MCF 10A (cell line): ENCODE data around the gene SLC6A7. TPM values are rescaled to one million over a fixed set of nuclear protein-coding genes. Genes with fewer than 3 reads are reported as not detected.

Experiments
- BruUV-seq: library from RNA; stranded (reverse); fragments of 400-500 nt; replicated peaks from 2 replicates; lab custom pipeline; 2021; lab: Mats Ljungman, UMichigan
- CTCF ChIA-PET: fragments of 300-600 bp; sonication (Branson Sonifier 250); formaldehyde crosslinking; extraction: SDS; loops from one replicate; lab custom pipeline; 2021; ENCODE audit warnings: antibody characterized with exemption, inconsistent platforms; lab: Yijun Ruan, JAX
- POLR2A ChIA-PET: fragments of 300-600, 350-650 bp; sonication (Branson Sonifier 250); formaldehyde crosslinking; extraction: SDS; loops from one replicate; lab custom pipeline; 2020; ENCODE audit warnings: antibody characterized with exemption, inconsistent platforms; lab: Yijun Ruan, JAX
- DNase-seq: peaks from one replicate; pipeline ENCODE4 v3.0.0-alpha.2; 2018; ENCODE audit not compliant: unreplicated experiment
- H3K27ac Mint-ChIP-seq: one replicate; pipeline ENCODE4 v1.8.0; 2022; ENCODE audit warnings: mild to moderate bottlenecking, low read depth, mixed read lengths; ENCODE audit not compliant: unreplicated experiment
- H3K27me3 Mint-ChIP-seq: one replicate; pipeline ENCODE4 v1.8.0; 2022; ENCODE audit warnings: mixed read lengths; ENCODE audit not compliant: insufficient read depth, unreplicated experiment
- H3K36me3 Mint-ChIP-seq: one replicate; pipeline ENCODE4 v1.8.0; 2022; ENCODE audit warnings: mild to moderate bottlenecking, moderate library complexity, mixed read lengths; ENCODE audit not compliant: insufficient read depth, unreplicated experiment
- H3K4me1 Mint-ChIP-seq: one replicate; pipeline ENCODE4 v1.8.0; 2022; ENCODE audit warnings: mixed read lengths; ENCODE audit not compliant: insufficient read depth, unreplicated experiment
- H3K4me3 Mint-ChIP-seq: one replicate; pipeline ENCODE4 v1.8.0; 2022; ENCODE audit warnings: mild to moderate bottlenecking, moderate library complexity, mixed read lengths; ENCODE audit not compliant: unreplicated experiment
- H3K9me3 Mint-ChIP-seq: one replicate; pipeline ENCODE4 v1.8.0; 2022; ENCODE audit warnings: mixed read lengths; ENCODE audit not compliant: unreplicated experiment
- CTCF ChIP-seq: fragments of 200-600 bp; IDR thresholded peaks from one replicate; pipeline ENCODE4 v1.8.0; 2022; ENCODE audit warnings: antibody characterized with exemption, mild to moderate bottlenecking; ENCODE audit not compliant: unreplicated experiment
- intact Hi-C: fragments of 100-400 bp; cut with micrococcal nuclease; formaldehyde crosslinking; loops from 2 replicates; pipeline ENCODE4 v1.14.1; 2022
- total RNA-seq: library from RNA; stranded (reverse); gene quantifications from 2 replicates; pipeline ENCODE4 v1.2.3, GENCODE V29; 2022

SLC6A7 gene
- total RNA-seq, 1 experiment from 2014 or later, result not detected

GRCh38 chr5:150244209-150244608 lies 54.3 kb downstream of the SLC6A7 start:
- no peaks in the 10 kb centered on the region for H3K9me3 Mint-ChIP-seq
- ChIA-PET POLR2A (interaction anchor here (1.7 kb wide), 1 partner anchor 19 kb away, joined by 3 read pairs; no protein-coding TSS in a partner anchor), CTCF (interaction anchor here (0.6 to 1.8 kb wide), 4 partner anchors 10 to 393 kb away, joined by 3 to 6 read pairs (median 4); no protein-coding TSS in a partner anchor)
- H3K27ac Mint-ChIP-seq, result peak overlapping the region; percentile 6
- BruUV-seq, result no TSS peak
- peaks cover 7% of the 10 kb centered on the region for H3K4me1 Mint-ChIP-seq
- DNase-seq, result no peak
- H3K27me3 Mint-ChIP-seq, result no peaks in the 10 kb centered on the region
- TF ChIP-seq CTCF, result no peak
- H3K4me3 Mint-ChIP-seq, result no peak overlapping the region
- no peaks in the 10 kb centered on the region for H3K36me3 Mint-ChIP-seq
- intact Hi-C loops, result no loop called here

GRCh38 chr5:150245111-150245789 lies 55.4 kb downstream of the SLC6A7 start:
- TF ChIP-seq CTCF, result no peak
- ChIA-PET CTCF (interaction anchor here (0.7 to 1.2 kb wide), 2 partner anchors 116 to 728 kb away, joined by 3 read pairs; no protein-coding TSS in a partner anchor), POLR2A (interaction anchor here (2.0 kb wide), 1 partner anchor 17 kb away, joined by 7 read pairs; no protein-coding TSS in a partner anchor)
- BruUV-seq, result no TSS peak
- H3K4me1 Mint-ChIP-seq, result peaks cover 7% of the 10 kb centered on the region
- intact Hi-C loops, result no loop called here
- H3K36me3 Mint-ChIP-seq, result no peaks in the 10 kb centered on the region
- DNase-seq, result peak; percentile 31
- H3K27ac Mint-ChIP-seq, result no peak overlapping the region
- no peak overlapping the region for H3K4me3 Mint-ChIP-seq
- no peaks in the 10 kb centered on the region for H3K9me3 Mint-ChIP-seq
- H3K27me3 Mint-ChIP-seq, result no peaks in the 10 kb centered on the region

- CTCF ChIA-PET, result interaction anchor here (0.6 to 2.6 kb wide), 8 partner anchors 9 to 729 kb away, joined by 3 to 16 read pairs (median 4); partner anchors contain the start of genes HMGXB3 and TIGD6
- H3K27ac Mint-ChIP-seq, result no peak overlapping the region
Measured at GRCh38 chr5:150245808-150246207, 55.9 kb downstream of the SLC6A7 start.

More at GRCh38 chr5:150245808-150246207, 55.9 kb downstream of the SLC6A7 start:
- H3K4me1 Mint-ChIP-seq, result peaks cover 7% of the 10 kb centered on the region
- TF ChIP-seq CTCF, result no peak
- POLR2A ChIA-PET, result interaction anchor here (1.4 to 2.0 kb wide), 3 partner anchors 17 to 74 kb away, joined by 4 to 7 read pairs (median 7); no protein-coding TSS in a partner anchor
- H3K36me3 Mint-ChIP-seq, result no peaks in the 10 kb centered on the region
- no peaks in the 10 kb centered on the region for H3K9me3 Mint-ChIP-seq
- H3K27me3 Mint-ChIP-seq, result no peaks in the 10 kb centered on the region
- H3K4me3 Mint-ChIP-seq, result no peak overlapping the region
- DNase-seq, result no peak
- intact Hi-C loops, result no loop called here
- no TSS peak for BruUV-seq
